K562 (cell line): ENCODE data around the gene SH3YL1. TPM values are rescaled to one million over a fixed set of nuclear protein-coding genes. Genes with fewer than 3 reads are reported as not detected.

Experiments used
- BHLHE40 ChIP-seq: IDR thresholded peaks from 2 replicates; pipeline ENCODE4 v1.6.1; 2011; ENCODE audit warnings: low read length, improper control_type of control experiment
- CBFA2T3 ChIP-seq: fragments of 450-650 bp; IDR thresholded peaks from 2 replicates; pipeline ENCODE4 v1.6.1; 2017
- CBX5 ChIP-seq: IDR thresholded peaks from 2 replicates; pipeline ENCODE4 v1.6.1; 2014; ENCODE audit warnings: low read depth, borderline replicate concordance
- EP300 ChIP-seq: IDR thresholded peaks from 2 replicates; pipeline ENCODE4 v1.6.1; 2012; ENCODE audit warnings: low read length, improper control_type of control experiment
- FOS ChIP-seq: IDR thresholded peaks from 3 replicates; pipeline ENCODE4 v1.6.1; 2011; ENCODE audit not compliant: insufficient read length; ENCODE audit errors: extremely low read depth
- GATAD2B ChIP-seq: fragments of 450-650 bp; IDR thresholded peaks from 2 replicates; pipeline ENCODE4 v1.6.1; 2017; ENCODE audit warnings: mild to moderate bottlenecking, borderline replicate concordance
- KDM4B ChIP-seq, 2 experiments: fragments of 450-650 bp in 1 of 2; sonication (generic) in 1 of 2; IDR thresholded peaks; 2 replicates each; pipeline ENCODE4 v1.6.1; 2016 to 2017; ENCODE audit warnings: borderline replicate concordance in 2 of 2, antibody characterized with exemption in 1 of 2, low read depth in 1 of 2, mild to moderate bottlenecking in 1 of 2
- MYBL2 ChIP-seq, 2 experiments: fragments of 450-650 bp in 1 of 2; sonication (generic) in 1 of 2; formaldehyde crosslinking in 1 of 2; IDR thresholded peaks; 2 replicates each; pipeline versions ENCODE4 v1.6.1 to v1.8.1; 2017 to 2022; ENCODE audit warnings: borderline replicate concordance in 1 of 2, inconsistent platforms in 1 of 2, low read depth in 1 of 2, mild to moderate bottlenecking in 1 of 2, missing genetic modification reagents in 1 of 2, moderate library complexity in 1 of 2
- PHF8 ChIP-seq: fragments of 200-600 bp; sonication (generic); IDR thresholded peaks from 2 replicates; pipeline ENCODE4 v1.6.1; 2012; ENCODE audit warnings: mixed run types, mild to moderate bottlenecking, inconsistent platforms, low read length, moderate library complexity, borderline replicate concordance
- PYGO2 ChIP-seq: fragments of 450-650 bp; IDR thresholded peaks from 2 replicates; pipeline ENCODE4 v1.6.1; 2016; ENCODE audit warnings: mild to moderate bottlenecking, missing genetic modification characterization, moderate library complexity, missing compliant biosample characterization
- RBM34 ChIP-seq: fragments of 200-400 bp; formaldehyde crosslinking; IDR thresholded peaks from 2 replicates; pipeline ENCODE4 v1.6.1; 2018; ENCODE audit warnings: low read length, borderline replicate concordance; ENCODE audit not compliant: insufficient read depth
- RFX7 ChIP-seq: fragments of 250-450 bp; sonication (Bioruptor Pico); IDR thresholded peaks from 2 replicates; pipeline ENCODE4 v1.5.1; 2021; ENCODE audit warnings: mild to moderate bottlenecking
- ZNF134 ChIP-seq: fragments of 250-450 bp; sonication (Bioruptor Pico); conservative IDR thresholded peaks from 2 replicates; pipeline ENCODE4 v1.4.0; 2020
- ZNF23 ChIP-seq: fragments of 250-450 bp; sonication (Bioruptor Pico); IDR thresholded peaks from 2 replicates; pipeline ENCODE4 v1.4.0; 2020; ENCODE audit warnings: mild to moderate bottlenecking
- polyA plus RNA-seq, 8 experiments: library from polyadenylated mRNA; depleted of rRNA in 4 of 8; stranded (reverse) in 5 of 8; unstranded in 3 of 8; fragments of >200 nt; fragmentation: Nextera tagmentation in 2 of 8; fragmentation: Illumina TruSeq in 1 of 8; extraction: Ambion mirVana in 2 of 8; extraction: Trizol in 1 of 8; gene quantifications; 2 replicates each; pipeline versions ENCODE4 v1.2.1 to v1.2.3, GENCODE V29; 2011 to 2014; ENCODE audit warnings: inconsistent platforms in 1 of 8, missing spikeins in 1 of 8
- total RNA-seq, 7 experiments: library from RNA; depleted of rRNA in 6 of 7; stranded (reverse); fragments of >200 nt in 6 of 7; fragmentation: Illumina TruSeq in 2 of 7; extraction: Trizol in 2 of 7; gene quantifications; 2 replicates each; pipeline versions ENCODE4 v1.2.1 to v1.2.3, GENCODE V29; 2011 to 2021; ENCODE audit warnings: low replicate concordance in 1 of 7
- TF ChIP-seq, protein P1 (sequence below): fragments of 450-650 bp; IDR thresholded peaks from 2 replicates; pipeline ENCODE4 v1.6.1; 2016; ENCODE audit warnings: mild to moderate bottlenecking, moderate library complexity

Gene SH3YL1
- total and polyA plus RNA-seq, 9 of the 15 experiments (the other 6 are each of a cell fraction or from before 2014, with no cell fraction given) = 3.9 to 7.8 (median 5.3) TPM

DNA sequence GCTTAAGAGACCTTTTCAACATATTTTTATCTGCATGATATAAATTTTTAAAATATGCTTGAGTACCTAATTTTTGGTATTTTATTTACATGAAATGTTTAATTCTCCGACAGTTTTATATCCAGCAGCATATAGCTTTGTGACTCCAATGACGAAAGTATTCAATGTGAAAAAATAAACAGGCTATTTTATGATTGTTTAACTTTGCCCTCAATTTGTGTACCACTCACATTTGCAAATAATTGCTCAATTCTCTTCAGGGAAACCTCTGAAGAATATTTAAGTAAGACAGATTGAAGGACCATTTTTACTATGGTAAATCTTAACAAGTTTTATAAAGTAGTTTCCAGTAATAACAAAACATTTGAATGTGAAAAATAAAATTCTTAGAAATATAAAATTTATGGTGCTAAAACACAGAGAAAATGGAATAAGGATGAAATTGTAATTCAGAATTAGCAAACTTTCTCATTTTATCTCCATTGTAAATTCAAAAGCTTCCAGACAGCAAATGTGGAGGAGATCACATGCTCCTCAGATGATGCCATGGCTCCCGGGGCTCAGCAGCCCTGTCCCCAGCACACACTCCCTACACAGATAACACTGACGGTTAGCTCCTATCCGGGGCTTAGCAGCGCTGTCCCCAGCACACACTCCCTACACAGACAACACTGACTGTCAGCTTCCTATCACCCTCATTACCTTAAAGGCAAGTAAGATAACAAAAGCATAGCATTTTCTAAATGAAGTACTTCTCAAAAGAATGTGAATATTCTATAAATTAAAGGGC, 39.7 kb downstream of the SH3YL1 start (continued):
- TF ChIP-seq, protein P1, sequence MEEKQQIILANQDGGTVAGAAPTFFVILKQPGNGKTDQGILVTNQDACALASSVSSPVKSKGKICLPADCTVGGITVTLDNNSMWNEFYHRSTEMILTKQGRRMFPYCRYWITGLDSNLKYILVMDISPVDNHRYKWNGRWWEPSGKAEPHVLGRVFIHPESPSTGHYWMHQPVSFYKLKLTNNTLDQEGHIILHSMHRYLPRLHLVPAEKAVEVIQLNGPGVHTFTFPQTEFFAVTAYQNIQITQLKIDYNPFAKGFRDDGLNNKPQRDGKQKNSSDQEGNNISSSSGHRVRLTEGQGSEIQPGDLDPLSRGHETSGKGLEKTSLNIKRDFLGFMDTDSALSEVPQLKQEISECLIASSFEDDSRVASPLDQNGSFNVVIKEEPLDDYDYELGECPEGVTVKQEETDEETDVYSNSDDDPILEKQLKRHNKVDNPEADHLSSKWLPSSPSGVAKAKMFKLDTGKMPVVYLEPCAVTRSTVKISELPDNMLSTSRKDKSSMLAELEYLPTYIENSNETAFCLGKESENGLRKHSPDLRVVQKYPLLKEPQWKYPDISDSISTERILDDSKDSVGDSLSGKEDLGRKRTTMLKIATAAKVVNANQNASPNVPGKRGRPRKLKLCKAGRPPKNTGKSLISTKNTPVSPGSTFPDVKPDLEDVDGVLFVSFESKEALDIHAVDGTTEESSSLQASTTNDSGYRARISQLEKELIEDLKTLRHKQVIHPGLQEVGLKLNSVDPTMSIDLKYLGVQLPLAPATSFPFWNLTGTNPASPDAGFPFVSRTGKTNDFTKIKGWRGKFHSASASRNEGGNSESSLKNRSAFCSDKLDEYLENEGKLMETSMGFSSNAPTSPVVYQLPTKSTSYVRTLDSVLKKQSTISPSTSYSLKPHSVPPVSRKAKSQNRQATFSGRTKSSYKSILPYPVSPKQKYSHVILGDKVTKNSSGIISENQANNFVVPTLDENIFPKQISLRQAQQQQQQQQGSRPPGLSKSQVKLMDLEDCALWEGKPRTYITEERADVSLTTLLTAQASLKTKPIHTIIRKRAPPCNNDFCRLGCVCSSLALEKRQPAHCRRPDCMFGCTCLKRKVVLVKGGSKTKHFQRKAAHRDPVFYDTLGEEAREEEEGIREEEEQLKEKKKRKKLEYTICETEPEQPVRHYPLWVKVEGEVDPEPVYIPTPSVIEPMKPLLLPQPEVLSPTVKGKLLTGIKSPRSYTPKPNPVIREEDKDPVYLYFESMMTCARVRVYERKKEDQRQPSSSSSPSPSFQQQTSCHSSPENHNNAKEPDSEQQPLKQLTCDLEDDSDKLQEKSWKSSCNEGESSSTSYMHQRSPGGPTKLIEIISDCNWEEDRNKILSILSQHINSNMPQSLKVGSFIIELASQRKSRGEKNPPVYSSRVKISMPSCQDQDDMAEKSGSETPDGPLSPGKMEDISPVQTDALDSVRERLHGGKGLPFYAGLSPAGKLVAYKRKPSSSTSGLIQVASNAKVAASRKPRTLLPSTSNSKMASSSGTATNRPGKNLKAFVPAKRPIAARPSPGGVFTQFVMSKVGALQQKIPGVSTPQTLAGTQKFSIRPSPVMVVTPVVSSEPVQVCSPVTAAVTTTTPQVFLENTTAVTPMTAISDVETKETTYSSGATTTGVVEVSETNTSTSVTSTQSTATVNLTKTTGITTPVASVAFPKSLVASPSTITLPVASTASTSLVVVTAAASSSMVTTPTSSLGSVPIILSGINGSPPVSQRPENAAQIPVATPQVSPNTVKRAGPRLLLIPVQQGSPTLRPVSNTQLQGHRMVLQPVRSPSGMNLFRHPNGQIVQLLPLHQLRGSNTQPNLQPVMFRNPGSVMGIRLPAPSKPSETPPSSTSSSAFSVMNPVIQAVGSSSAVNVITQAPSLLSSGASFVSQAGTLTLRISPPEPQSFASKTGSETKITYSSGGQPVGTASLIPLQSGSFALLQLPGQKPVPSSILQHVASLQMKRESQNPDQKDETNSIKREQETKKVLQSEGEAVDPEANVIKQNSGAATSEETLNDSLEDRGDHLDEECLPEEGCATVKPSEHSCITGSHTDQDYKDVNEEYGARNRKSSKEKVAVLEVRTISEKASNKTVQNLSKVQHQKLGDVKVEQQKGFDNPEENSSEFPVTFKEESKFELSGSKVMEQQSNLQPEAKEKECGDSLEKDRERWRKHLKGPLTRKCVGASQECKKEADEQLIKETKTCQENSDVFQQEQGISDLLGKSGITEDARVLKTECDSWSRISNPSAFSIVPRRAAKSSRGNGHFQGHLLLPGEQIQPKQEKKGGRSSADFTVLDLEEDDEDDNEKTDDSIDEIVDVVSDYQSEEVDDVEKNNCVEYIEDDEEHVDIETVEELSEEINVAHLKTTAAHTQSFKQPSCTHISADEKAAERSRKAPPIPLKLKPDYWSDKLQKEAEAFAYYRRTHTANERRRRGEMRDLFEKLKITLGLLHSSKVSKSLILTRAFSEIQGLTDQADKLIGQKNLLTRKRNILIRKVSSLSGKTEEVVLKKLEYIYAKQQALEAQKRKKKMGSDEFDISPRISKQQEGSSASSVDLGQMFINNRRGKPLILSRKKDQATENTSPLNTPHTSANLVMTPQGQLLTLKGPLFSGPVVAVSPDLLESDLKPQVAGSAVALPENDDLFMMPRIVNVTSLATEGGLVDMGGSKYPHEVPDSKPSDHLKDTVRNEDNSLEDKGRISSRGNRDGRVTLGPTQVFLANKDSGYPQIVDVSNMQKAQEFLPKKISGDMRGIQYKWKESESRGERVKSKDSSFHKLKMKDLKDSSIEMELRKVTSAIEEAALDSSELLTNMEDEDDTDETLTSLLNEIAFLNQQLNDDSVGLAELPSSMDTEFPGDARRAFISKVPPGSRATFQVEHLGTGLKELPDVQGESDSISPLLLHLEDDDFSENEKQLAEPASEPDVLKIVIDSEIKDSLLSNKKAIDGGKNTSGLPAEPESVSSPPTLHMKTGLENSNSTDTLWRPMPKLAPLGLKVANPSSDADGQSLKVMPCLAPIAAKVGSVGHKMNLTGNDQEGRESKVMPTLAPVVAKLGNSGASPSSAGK = peak; percentile 57
- TF ChIP-seq PHF8 = no peak
- TF ChIP-seq RFX7 = no peak
- TF ChIP-seq CBFA2T3 = peak; percentile 70
- TF ChIP-seq BHLHE40 = 0 out of 2 replicates have a peak, but pooled peaks have one; percentile 18
- no peak for TF ChIP-seq RBM34
- no peak for TF ChIP-seq CBX5
- no peak for TF ChIP-seq ZNF134 (CRISPR knock-in tag)
- no peak for TF ChIP-seq KDM4B (IDR thresholded peaks at IDR 0.05; ENCODE audit: borderline replicate concordance in 2 of 2, low read depth in 1 of 2)
- no peak for TF ChIP-seq PYGO2
- no peak for TF ChIP-seq GATAD2B
- peak; percentile 36; the same call in 1 of the 2 replicates for TF ChIP-seq EP300
- TF ChIP-seq MYBL2 (IDR thresholded peaks at IDR 0.05; ENCODE audit: low read depth) = peak; percentile 49; the same call in 1 of the 2 replicates
- TF ChIP-seq MYBL2 (CRISPR knock-in tag; IDR thresholded peaks at IDR 0.05; ENCODE audit: borderline replicate concordance) = no peak
- no peak for TF ChIP-seq ZNF23
- no peak for TF ChIP-seq FOS
